ENCODE measurements around the gene MBD6. TPM values are rescaled to one million over a fixed set of nuclear protein-coding genes. Genes with fewer than 3 reads are reported as not detected.

Gene MBD6
- total and polyA plus RNA-seq, 2 donors, result 5.6 to 60.5 TPM

DNA sequence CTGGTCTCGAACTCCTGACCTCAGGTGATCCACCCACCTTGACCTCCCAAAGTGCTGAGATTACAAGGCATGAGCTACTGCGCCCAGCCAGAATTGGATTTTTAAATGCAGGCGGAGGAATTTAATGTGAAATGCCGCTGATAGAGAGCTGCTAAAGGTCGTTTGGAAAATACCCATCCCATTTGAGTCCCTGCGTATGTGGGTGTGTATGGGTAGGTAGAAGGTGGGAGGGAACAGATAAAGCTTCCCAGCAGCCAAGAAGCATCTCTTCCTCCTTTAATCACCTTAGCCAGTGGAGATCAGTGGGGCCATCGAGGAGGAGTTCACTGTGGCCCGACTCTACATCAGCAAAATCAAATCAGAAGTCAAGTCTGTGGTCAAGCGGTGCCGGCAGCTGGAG is 52.2 kb downstream of the MBD6 start:
- 91% methylated on average over 10 of the region's 10 CpGs for WGBS
- no peaks in the 10 kb centered on the region for H3K4me1 ChIP-seq (ENCODE audit: control insufficient read depth in 2 of 2, insufficient read depth in 2 of 2, low read length in 2 of 2)
- H3K9me3 ChIP-seq (ENCODE audit: control insufficient read depth in 2 of 2, insufficient read depth in 1 of 2, low read length in 1 of 2), result no peaks in the 10 kb centered on the region
- no peak for DNase-seq (ENCODE audit: low read depth in 6 of 9, low spot score in 9 of 9)
- H3K27me3 ChIP-seq (ENCODE audit: control insufficient read depth in 2 of 2, insufficient read depth in 1 of 2, low read length in 1 of 2), result peaks cover 0 to 50% of the 10 kb centered on the region in 2 donors
- no peaks in the 10 kb centered on the region for H3K36me3 ChIP-seq (ENCODE audit: control insufficient read depth in 2 of 2, insufficient read depth in 2 of 2, low read length in 1 of 2)
- no peak overlapping the region for H3K27ac ChIP-seq (ENCODE audit: low read depth in 1 of 2, low read length in 1 of 2)
- H3K4me3 ChIP-seq (ENCODE audit: low read length in 2 of 2), result no peak overlapping the region

DNA sequence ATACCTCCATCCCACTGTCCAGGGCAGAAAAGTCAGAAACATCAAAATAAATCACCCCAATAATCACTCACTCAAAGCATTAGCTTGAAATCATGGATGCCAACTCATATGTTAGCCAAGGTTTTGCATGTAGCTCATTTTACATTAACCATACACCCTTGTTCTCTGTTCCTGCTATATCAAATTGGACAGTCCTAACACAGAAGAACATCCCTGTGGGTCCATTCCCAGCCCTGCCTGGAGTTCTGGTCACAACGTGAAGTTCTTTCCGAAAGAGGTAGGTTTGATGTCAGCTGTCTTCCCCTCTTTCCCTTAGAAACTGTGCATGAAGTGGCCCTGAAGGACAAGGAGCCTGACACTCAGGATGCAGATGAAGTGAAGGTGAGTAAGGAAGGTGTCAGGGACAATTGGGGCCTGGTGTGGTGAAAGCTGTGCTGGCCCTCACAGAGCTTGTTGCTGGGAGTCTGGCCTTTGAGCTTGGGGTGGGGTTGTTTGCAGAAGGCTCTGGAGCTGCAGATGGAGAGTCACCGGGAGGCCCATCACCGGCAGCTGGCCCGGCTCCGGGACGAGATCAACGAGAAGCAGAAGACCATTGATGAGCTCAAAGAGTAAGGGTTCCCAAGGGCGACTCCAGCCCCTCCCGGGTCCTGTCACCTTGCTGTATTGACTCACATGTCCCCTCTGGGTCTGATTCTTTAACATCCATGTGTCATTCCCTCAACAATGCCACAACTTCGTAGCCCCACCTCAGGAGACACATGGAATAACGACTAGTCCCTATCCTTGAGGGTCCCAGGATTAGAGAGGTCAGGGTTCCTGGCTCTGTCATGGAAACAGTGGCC is 53.4 kb downstream of the MBD6 start:
- WGBS, result 95% methylated on average over 12 of the region's 12 CpGs
- H3K4me3 ChIP-seq (ENCODE audit: low read length in 2 of 2), result no peak overlapping the region
- no peak for DNase-seq (ENCODE audit: low read depth in 6 of 9, low spot score in 9 of 9)

GRCh38 chr12:57576613-57577160 is 54.1 kb downstream of the MBD6 start:
- Histone ChIP-seq H3K9me3 (ENCODE audit: control insufficient read depth in 2 of 2, insufficient read depth in 1 of 2, low read length in 1 of 2) (no peaks in the 10 kb centered on the region), H3K36me3 (ENCODE audit: control insufficient read depth in 2 of 2, insufficient read depth in 2 of 2, low read length in 1 of 2) (no peaks in the 10 kb centered on the region), H3K27me3 (ENCODE audit: control insufficient read depth in 2 of 2, insufficient read depth in 1 of 2, low read length in 1 of 2) (peaks cover 0 to 60% of the 10 kb centered on the region in 2 donors), H3K4me3 (ENCODE audit: low read length in 2 of 2) (no peak overlapping the region), H3K4me1 (ENCODE audit: control insufficient read depth in 2 of 2, insufficient read depth in 2 of 2, low read length in 2 of 2) (no peaks in the 10 kb centered on the region), H3K27ac (ENCODE audit: low read depth in 1 of 2, low read length in 1 of 2) (no peak overlapping the region)
- WGBS, result 94% methylated on average over 9 of the region's 9 CpGs
- no peak for DNase-seq (ENCODE audit: low read depth in 6 of 9, low spot score in 9 of 9)

More for the DNA sequence above, 53.4 kb downstream of the MBD6 start:
- no peaks in the 10 kb centered on the region for H3K36me3 ChIP-seq (ENCODE audit: control insufficient read depth in 2 of 2, insufficient read depth in 2 of 2, low read length in 1 of 2)
- no peaks in the 10 kb centered on the region for H3K9me3 ChIP-seq (ENCODE audit: control insufficient read depth in 2 of 2, insufficient read depth in 1 of 2, low read length in 1 of 2)
- H3K27me3 ChIP-seq (ENCODE audit: control insufficient read depth in 2 of 2, insufficient read depth in 1 of 2, low read length in 1 of 2), result peaks cover 0 to 58% of the 10 kb centered on the region in 2 donors
- no peaks in the 10 kb centered on the region for H3K4me1 ChIP-seq (ENCODE audit: control insufficient read depth in 2 of 2, insufficient read depth in 2 of 2, low read length in 2 of 2)
- no peak overlapping the region for H3K27ac ChIP-seq (ENCODE audit: low read depth in 1 of 2, low read length in 1 of 2)

DNA sequence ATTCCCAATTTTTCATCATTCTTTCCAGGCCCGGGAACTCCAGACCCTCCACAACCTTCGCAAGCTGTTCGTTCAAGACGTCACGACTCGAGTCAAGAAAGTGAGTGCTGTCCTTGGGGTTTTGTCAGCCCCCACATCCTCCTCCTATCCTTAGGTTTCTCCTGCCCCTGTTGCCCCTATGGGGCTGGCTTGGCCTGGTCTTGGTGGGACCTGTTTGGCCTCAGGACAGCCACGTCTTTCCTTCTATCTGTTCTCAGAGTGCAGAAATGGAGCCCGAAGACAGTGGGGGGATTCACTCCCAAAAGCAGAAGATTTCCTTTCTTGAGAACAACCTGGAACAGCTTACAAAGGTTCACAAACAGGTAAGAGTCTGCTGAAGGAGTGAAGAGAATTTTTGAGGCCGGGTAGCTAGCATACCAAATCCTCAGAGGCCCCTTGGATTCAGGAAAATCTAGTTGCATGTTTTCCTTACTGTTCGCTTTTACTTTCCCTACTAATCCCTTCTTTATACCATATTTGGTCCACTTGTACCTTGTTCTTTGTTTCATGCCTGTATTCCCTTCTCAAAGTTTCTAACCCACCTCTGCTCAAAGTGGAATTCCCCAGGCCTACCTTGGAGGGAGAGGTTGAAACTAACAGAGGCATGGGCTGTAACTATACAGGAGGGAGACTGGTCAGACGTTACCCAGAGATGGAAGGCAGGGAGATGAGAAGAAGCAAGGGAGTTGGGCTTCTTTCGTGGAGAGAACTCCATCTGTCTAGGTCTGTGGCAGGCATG is 55.5 kb downstream of the MBD6 start:
- no peaks in the 10 kb centered on the region for H3K9me3 ChIP-seq (ENCODE audit: control insufficient read depth in 2 of 2, insufficient read depth in 1 of 2, low read length in 1 of 2)
- H3K36me3 ChIP-seq (ENCODE audit: control insufficient read depth in 2 of 2, insufficient read depth in 2 of 2, low read length in 1 of 2), result no peaks in the 10 kb centered on the region
- H3K4me1 ChIP-seq (ENCODE audit: control insufficient read depth in 2 of 2, insufficient read depth in 2 of 2, low read length in 2 of 2), result no peaks in the 10 kb centered on the region
- H3K27ac ChIP-seq (ENCODE audit: low read depth in 1 of 2, low read length in 1 of 2), result no peak overlapping the region
- H3K4me3 ChIP-seq (ENCODE audit: low read length in 2 of 2), result no peak overlapping the region
- DNase-seq (ENCODE audit: low read depth in 6 of 9, low spot score in 9 of 9), result no peak
- peaks cover 0 to 67% of the 10 kb centered on the region in 2 donors for H3K27me3 ChIP-seq (ENCODE audit: control insufficient read depth in 2 of 2, insufficient read depth in 1 of 2, low read length in 1 of 2)
- WGBS, result 96% methylated on average over 12 of the region's 12 CpGs

DNA sequence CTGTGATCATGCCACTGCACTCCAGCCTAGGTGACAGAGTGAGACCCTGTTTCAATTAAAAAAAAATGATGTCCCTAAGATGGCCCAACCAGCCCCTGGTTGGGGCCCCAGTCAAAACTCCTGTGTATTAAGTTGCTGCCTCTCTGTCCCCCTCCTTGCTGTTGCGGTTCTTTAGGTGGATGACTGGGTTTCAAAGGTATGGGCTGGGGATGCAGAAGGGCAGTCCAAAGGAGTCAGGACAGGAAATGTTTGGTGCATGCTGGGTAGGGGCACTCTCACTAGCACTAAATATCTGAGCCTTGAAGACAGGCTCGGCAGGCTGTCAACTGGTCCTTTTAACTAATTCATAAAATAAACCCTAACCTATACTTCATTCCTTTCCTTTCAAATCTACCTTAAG is 56.4 kb downstream of the MBD6 start:
- Histone ChIP-seq H3K4me3 (ENCODE audit: low read length in 2 of 2) (no peak overlapping the region), H3K9me3 (ENCODE audit: control insufficient read depth in 2 of 2, insufficient read depth in 1 of 2, low read length in 1 of 2) (no peaks in the 10 kb centered on the region), H3K27ac (ENCODE audit: low read depth in 1 of 2, low read length in 1 of 2) (no peak overlapping the region), H3K36me3 (ENCODE audit: control insufficient read depth in 2 of 2, insufficient read depth in 2 of 2, low read length in 1 of 2) (no peaks in the 10 kb centered on the region), H3K27me3 (ENCODE audit: control insufficient read depth in 2 of 2, insufficient read depth in 1 of 2, low read length in 1 of 2) (peaks cover 0 to 74% of the 10 kb centered on the region in 2 donors), H3K4me1 (ENCODE audit: control insufficient read depth in 2 of 2, insufficient read depth in 2 of 2, low read length in 2 of 2) (no peaks in the 10 kb centered on the region)
- no peak for DNase-seq (ENCODE audit: low read depth in 6 of 9, low spot score in 9 of 9)
- WGBS, result 96% methylated on average over 2 of the region's 2 CpGs

Other genes starting within 250 kb of the MBD6 start
- gene R3HDM2, start 91.8 kb upstream of the MBD6 start, total RNA-seq, result 12.6 TPM
- gene R3HDM2, start 91.8 kb upstream of the MBD6 start, polyA plus RNA-seq, result 22.4 TPM
- gene INHBC, start 88.0 kb upstream of the MBD6 start, total RNA-seq, result not detected
- 0.05 TPM for gene INHBC, start 88.0 kb upstream of the MBD6 start, polyA plus RNA-seq
- gene INHBE, start 67.5 kb upstream of the MBD6 start, total RNA-seq, result 0.09 TPM
- gene INHBE, start 67.5 kb upstream of the MBD6 start, polyA plus RNA-seq, result 0.14 TPM
- 0.85 TPM for gene GLI1, start 63.0 kb upstream of the MBD6 start, total RNA-seq
- gene GLI1, start 63.0 kb upstream of the MBD6 start, polyA plus RNA-seq, result 0.71 TPM
- gene ARHGAP9, start 43.0 kb upstream of the MBD6 start, total RNA-seq, result 71.1 TPM
- 165 TPM for gene ARHGAP9, start 43.0 kb upstream of the MBD6 start, polyA plus RNA-seq
- gene MARS1, start 34.8 kb upstream of the MBD6 start, total RNA-seq, result 93.8 TPM
- gene MARS1, start 34.8 kb upstream of the MBD6 start, polyA plus RNA-seq, result 117 TPM
- 25.0 TPM for gene DDIT3, start 2.3 kb upstream of the MBD6 start, total RNA-seq
- gene DDIT3, start 2.3 kb upstream of the MBD6 start, polyA plus RNA-seq, result 43.4 TPM
- gene DCTN2, start 24.4 kb downstream of the MBD6 start, total RNA-seq, result 56.4 TPM
- 79.7 TPM for gene DCTN2, start 24.4 kb downstream of the MBD6 start, polyA plus RNA-seq
- 0.05 TPM for gene KIF5A, start 27.2 kb downstream of the MBD6 start, total RNA-seq
- 0.27 TPM for gene KIF5A, start 27.2 kb downstream of the MBD6 start, polyA plus RNA-seq
- gene PIP4K2C, start 68.4 kb downstream of the MBD6 start, total RNA-seq, result 8.5 TPM
- gene PIP4K2C, start 68.4 kb downstream of the MBD6 start, polyA plus RNA-seq, result 14.4 TPM
- gene DTX3, start 82.0 kb downstream of the MBD6 start, total RNA-seq, result 16.6 TPM
- gene DTX3, start 82.0 kb downstream of the MBD6 start, polyA plus RNA-seq, result 36.8 TPM
- gene ARHGEF25, start 88.6 kb downstream of the MBD6 start, total RNA-seq, result 2.0 TPM
- gene ARHGEF25, start 88.6 kb downstream of the MBD6 start, polyA plus RNA-seq, result 8.5 TPM
- gene B4GALNT1, start 110.4 kb downstream of the MBD6 start, total RNA-seq, result 0.57 TPM
- gene B4GALNT1, start 110.4 kb downstream of the MBD6 start, polyA plus RNA-seq, result 1.3 TPM
- 111 TPM for gene OS9, start 171.3 kb downstream of the MBD6 start, total RNA-seq
- gene OS9, start 171.3 kb downstream of the MBD6 start, polyA plus RNA-seq, result 166 TPM
- gene AGAP2, start 215.9 kb downstream of the MBD6 start, total RNA-seq, result 14.4 TPM
- gene AGAP2, start 215.9 kb downstream of the MBD6 start, polyA plus RNA-seq, result 15.5 TPM
- gene TSPAN31, start 222.2 kb downstream of the MBD6 start, total RNA-seq, result 25.3 TPM
- 31.4 TPM for gene TSPAN31, start 222.2 kb downstream of the MBD6 start, polyA plus RNA-seq
- gene CDK4, start 229.5 kb downstream of the MBD6 start, total RNA-seq, result 96.8 TPM
- 38.5 TPM for gene CDK4, start 229.5 kb downstream of the MBD6 start, polyA plus RNA-seq
- 10.7 TPM for gene MARCHF9, start 232.3 kb downstream of the MBD6 start, total RNA-seq
- gene MARCHF9, start 232.3 kb downstream of the MBD6 start, polyA plus RNA-seq, result 54.9 TPM
- 0.42 TPM for gene CYP27B1, start 244.3 kb downstream of the MBD6 start, total RNA-seq
- 0.82 TPM for gene CYP27B1, start 244.3 kb downstream of the MBD6 start, polyA plus RNA-seq
- gene METTL1, start 249.3 kb downstream of the MBD6 start, total RNA-seq, result 10.6 TPM
- gene METTL1, start 249.3 kb downstream of the MBD6 start, polyA plus RNA-seq, result 12.9 TPM
- 1.3 TPM for gene EEF1AKMT3, start 249.8 kb downstream of the MBD6 start, total RNA-seq
- 2.4 TPM for gene EEF1AKMT3, start 249.8 kb downstream of the MBD6 start, polyA plus RNA-seq

Measured in thymus (tissue), 11 donors.